Measurements from ENCODE around the gene THSD8. TPM values are rescaled to one million over a fixed set of nuclear protein-coding genes. Genes with fewer than 3 reads are reported as not detected.
"Not testable (repeated sequence)": the region's sequence is repeated elsewhere in the genome, so short reads cannot be mapped to it uniquely, and the experiment has no call there.

Gene THSD8
- total RNA-seq, 4 donors from 2014 or later: 4.8 TPM; not detected in 3

DNA sequence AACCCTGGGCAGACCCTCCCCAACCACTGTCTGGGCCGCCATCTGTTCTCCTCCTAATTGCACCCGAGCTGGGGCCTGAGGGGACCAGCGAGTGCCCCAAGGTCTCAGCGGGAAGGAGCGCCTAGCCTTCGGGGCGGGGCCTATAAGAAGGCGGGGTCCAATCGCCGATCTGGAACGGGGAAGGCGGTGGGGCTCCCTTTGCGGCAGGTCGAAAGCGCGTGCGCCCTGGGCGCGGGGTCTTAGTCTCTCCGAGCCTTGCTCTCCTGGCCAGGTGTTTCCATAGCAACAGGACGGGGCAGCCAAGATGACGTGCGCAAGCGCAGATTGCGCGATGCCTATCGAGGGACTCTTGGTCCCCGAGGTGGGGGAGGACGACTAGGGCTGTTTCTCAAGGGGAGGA, 39.2 kb downstream of the THSD8 start:
- WGBS, 2 donors: 3 to 4% methylated on average over 27 to 29 of the region's 29 CpGs
- H3K4me3 ChIP-seq: no peak overlapping the region

DNA sequence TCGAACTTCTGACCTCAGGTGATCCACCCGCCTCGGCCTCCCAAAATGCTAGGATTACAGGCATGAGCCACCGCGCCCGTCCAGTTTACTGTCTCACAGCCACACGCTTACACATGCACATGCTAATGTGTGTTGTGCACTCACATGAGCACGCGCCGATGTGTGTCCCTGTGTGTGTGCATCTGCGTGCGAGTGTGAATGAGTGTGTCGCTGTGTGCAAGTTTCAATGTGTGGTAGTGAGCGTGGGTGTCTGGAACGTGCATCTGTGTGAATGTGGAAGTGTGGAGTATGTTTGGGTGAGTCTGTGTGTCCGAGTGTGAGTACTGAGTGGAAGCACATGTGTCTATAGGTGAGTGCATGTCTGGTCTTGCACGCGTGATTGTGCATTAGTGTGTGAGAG, 40.6 kb downstream of the THSD8 start:
- peaks cover 0 to 86% of the 10 kb centered on the region in 2 donors for H3K27me3 ChIP-seq
- H3K4me3 ChIP-seq: no peak overlapping the region
- DNase-seq (ENCODE audit: low spot score in 2 of 2): no peak
- no peak overlapping the region for H3K27ac ChIP-seq
- peaks cover 0 to 29% (median 10%) of the 10 kb centered on the region in 4 donors for H3K4me1 ChIP-seq
- TF ChIP-seq, protein P1, sequence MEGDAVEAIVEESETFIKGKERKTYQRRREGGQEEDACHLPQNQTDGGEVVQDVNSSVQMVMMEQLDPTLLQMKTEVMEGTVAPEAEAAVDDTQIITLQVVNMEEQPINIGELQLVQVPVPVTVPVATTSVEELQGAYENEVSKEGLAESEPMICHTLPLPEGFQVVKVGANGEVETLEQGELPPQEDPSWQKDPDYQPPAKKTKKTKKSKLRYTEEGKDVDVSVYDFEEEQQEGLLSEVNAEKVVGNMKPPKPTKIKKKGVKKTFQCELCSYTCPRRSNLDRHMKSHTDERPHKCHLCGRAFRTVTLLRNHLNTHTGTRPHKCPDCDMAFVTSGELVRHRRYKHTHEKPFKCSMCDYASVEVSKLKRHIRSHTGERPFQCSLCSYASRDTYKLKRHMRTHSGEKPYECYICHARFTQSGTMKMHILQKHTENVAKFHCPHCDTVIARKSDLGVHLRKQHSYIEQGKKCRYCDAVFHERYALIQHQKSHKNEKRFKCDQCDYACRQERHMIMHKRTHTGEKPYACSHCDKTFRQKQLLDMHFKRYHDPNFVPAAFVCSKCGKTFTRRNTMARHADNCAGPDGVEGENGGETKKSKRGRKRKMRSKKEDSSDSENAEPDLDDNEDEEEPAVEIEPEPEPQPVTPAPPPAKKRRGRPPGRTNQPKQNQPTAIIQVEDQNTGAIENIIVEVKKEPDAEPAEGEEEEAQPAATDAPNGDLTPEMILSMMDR (IDR thresholded peaks at IDR 0.05): no peak
- TF ChIP-seq EP300 (IDR thresholded peaks at IDR 0.05) (no peak), POLR2A (IDR thresholded peaks at IDR 0.05) (no peak)
- no peaks in the 10 kb centered on the region for H3K36me3 ChIP-seq
- 93% methylated on average over 18 of the region's 18 CpGs for WGBS, 2 donors
- no peaks in the 10 kb centered on the region for H3K9me3 ChIP-seq

More for the DNA sequence above, 39.2 kb downstream of the THSD8 start:
- Histone ChIP-seq H3K27ac (no peak overlapping the region), H3K4me1 (peaks cover 0 to 23% (median 8%) of the 10 kb centered on the region in 4 donors), H3K9me3 (no peaks in the 10 kb centered on the region), H3K36me3 (no peaks in the 10 kb centered on the region), H3K27me3 (peaks cover 0 to 96% of the 10 kb centered on the region in 2 donors)
- TF ChIP-seq POLR2A (IDR thresholded peaks at IDR 0.05) (no peak), EP300 (IDR thresholded peaks at IDR 0.05) (no peak)
- TF ChIP-seq, protein P1 (IDR thresholded peaks at IDR 0.05): no peak
- no peak for DNase-seq (ENCODE audit: low spot score in 2 of 2)

DNA sequence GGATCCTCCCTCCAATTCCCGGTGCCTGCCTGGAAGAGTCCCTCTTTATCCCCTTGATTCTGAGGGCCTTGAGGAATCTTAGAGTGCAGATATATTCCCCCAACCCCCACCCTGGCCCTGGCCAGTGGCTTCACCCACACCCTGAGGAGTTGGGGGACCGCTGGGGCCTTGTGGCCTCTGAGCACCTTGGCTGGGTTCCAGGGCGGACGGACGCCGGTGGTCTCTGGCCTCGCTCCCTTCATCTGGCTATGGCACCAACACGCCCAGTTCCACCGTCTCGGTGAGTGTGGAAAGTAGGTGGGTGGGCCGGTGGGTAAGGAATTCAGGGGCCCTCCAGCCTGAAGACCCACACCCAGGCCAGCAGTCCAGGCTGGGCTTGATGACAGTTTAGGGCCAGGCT, 41.5 kb downstream of the THSD8 start:
- Histone ChIP-seq H3K36me3 (no peaks in the 10 kb centered on the region), H3K27ac (no peak overlapping the region), H3K4me3 (no peak overlapping the region), H3K9me3 (no peaks in the 10 kb centered on the region), H3K27me3 (peaks cover 0 to 80% of the 10 kb centered on the region in 2 donors), H3K4me1 (peaks cover 0 to 33% (median 11%) of the 10 kb centered on the region in 4 donors)
- no peak for TF ChIP-seq POLR2A (IDR thresholded peaks at IDR 0.05)
- TF ChIP-seq, protein P1 (IDR thresholded peaks at IDR 0.05): no peak
- no peak for TF ChIP-seq EP300 (IDR thresholded peaks at IDR 0.05)
- 83 to 100% methylated on average over 4 to 11 of the region's 11 CpGs for whole genome bisulfite sequencing, 2 donors
- no peak for DNase-seq (ENCODE audit: low spot score in 2 of 2)

DNA sequence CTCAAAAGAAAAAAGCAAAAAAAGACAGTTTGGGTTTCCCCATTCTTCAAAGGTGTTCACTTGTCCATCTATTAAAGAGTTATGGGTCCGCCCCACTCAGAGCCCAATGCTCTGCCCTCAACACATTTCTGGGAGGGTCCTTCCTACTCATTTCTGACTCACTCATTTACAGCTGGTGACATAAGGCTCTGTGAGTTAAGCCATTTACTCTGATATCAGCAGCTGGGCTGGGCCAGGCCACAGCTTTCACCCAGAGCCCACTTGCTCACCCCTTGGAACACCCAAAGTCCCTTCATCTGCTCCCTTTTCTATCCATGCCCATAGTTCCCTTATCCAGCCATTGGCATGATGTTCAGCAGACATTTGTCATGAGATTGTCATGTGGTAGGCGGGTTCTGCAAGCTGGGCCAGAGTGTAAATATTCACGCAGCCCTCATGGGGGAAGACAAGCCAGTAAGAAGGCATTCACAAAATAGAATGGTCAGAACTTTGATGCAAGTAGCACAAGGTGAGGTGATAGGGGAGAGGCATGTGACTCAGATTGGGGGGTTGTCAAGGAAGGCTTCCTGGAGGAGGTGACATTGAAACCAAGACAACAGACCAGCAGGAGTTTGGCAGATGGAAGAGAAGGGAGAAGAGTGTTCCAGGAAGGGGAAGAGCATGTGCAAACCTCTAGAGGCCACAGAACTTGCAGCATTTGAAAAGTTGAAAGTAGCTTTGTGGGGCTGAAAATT, 42.3 kb downstream of the THSD8 start:
- H3K4me1 ChIP-seq: peaks cover 0 to 26% (median 5%) of the 10 kb centered on the region in 4 donors
- no peak overlapping the region for H3K4me3 ChIP-seq
- no peak for DNase-seq (ENCODE audit: low spot score in 2 of 2)
- no peaks in the 10 kb centered on the region for H3K9me3 ChIP-seq
- H3K27me3 ChIP-seq: peaks cover 0 to 71% of the 10 kb centered on the region in 2 donors
- no peak overlapping the region for H3K27ac ChIP-seq
- WGBS, 2 donors: 85 to 93% methylated on average over 3 of the region's 3 CpGs
- H3K36me3 ChIP-seq: no peaks in the 10 kb centered on the region
- TF ChIP-seq, protein P1 (IDR thresholded peaks at IDR 0.05): no peak
- TF ChIP-seq EP300 (IDR thresholded peaks at IDR 0.05) (no peak), POLR2A (IDR thresholded peaks at IDR 0.05) (no peak)

DNA sequence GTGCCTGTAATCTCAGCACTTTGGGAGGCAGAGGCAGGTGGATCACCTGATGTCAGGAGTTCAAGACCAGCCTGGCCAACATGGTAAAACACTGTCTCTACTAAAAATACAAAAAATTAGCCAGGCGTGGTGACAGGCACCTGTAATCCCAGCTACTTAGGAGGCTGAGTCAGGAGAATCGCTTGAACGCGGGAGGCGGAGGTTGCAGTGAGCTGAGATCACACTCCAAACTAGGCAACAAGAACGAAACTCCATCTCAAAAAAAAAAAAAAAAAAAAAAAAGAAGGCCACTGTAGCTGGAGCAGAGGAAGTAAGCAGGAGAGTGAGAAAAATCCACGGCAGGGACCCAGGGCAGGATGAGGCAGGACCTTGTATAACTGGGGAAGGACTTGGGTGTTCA, 44.7 kb downstream of the THSD8 start:
- H3K9me3 ChIP-seq; H3K27ac ChIP-seq; DNase-seq (ENCODE audit: low spot score in 2 of 2); H3K36me3 ChIP-seq; H3K4me3 ChIP-seq: not testable (repeated sequence)
- 82% methylated on average over 7 of the region's 7 CpGs for WGBS, 2 donors
- peaks cover 0 to 12% (median 3%) of the 10 kb centered on the region in 4 donors for H3K4me1 ChIP-seq
- H3K27me3 ChIP-seq: peaks cover 0 to 47% of the 10 kb centered on the region in 2 donors

Data from tibial nerve (tissue), 4 donors.